GM19397 (cell line): ENCODE data around the gene CDYL.
A peak's percentile ranks its signal among the peaks of the same experiment; 100 is the strongest.

Source experiments
- ATAC-seq: cut with Tn5 transposase; IDR thresholded peaks from one replicate; pipeline ENCODE4 v1.9.1; 2021; ENCODE audit warnings: mild to moderate bottlenecking, moderate library complexity; ENCODE audit not compliant: unreplicated experiment

Gene CDYL

GRCh38 chr6:4802312-4802935 lies 26.2 kb downstream of the CDYL start:
- peak; percentile 65 for ATAC-seq

GRCh38 chr6:4803343-4803744 lies 27.1 kb downstream of the CDYL start:
- ATAC-seq: no peak

- ATAC-seq: no peak
Measured at GRCh38 chr6:4804095-4804494, 27.9 kb downstream of the CDYL start.

- no peak for ATAC-seq
Measured at GRCh38 chr6:4805553-4806336, 29.5 kb downstream of the CDYL start.

- no peak for ATAC-seq
Measured at GRCh38 chr6:4806337-4806725, 30.1 kb downstream of the CDYL start.

GRCh38 chr6:4806791-4807190 lies 30.6 kb downstream of the CDYL start:
- ATAC-seq: no peak

- no peak for ATAC-seq
Measured at GRCh38 chr6:4808396-4808795, 32.2 kb downstream of the CDYL start.

GRCh38 chr6:4809999-4810918 lies 34.1 kb downstream of the CDYL start:
- ATAC-seq: no peak

GRCh38 chr6:4812068-4812467 lies 35.9 kb downstream of the CDYL start:
- ATAC-seq: no peak

- no peak for ATAC-seq
Measured at GRCh38 chr6:4813055-4813454, 36.9 kb downstream of the CDYL start.

- ATAC-seq: no peak
Measured at GRCh38 chr6:4814212-4814611, 38.0 kb downstream of the CDYL start.

GRCh38 chr6:4814987-4815386 lies 38.8 kb downstream of the CDYL start:
- ATAC-seq: no peak

GRCh38 chr6:4815584-4815983 lies 39.4 kb downstream of the CDYL start:
- ATAC-seq: no peak

- ATAC-seq: no peak
Measured at GRCh38 chr6:4816904-4817303, 40.7 kb downstream of the CDYL start.

GRCh38 chr6:4817551-4817950 lies 41.3 kb downstream of the CDYL start:
- ATAC-seq: no peak

GRCh38 chr6:4818272-4818938 lies 42.2 kb downstream of the CDYL start:
- ATAC-seq: no peak

GRCh38 chr6:4819706-4820283 lies 43.6 kb downstream of the CDYL start:
- no peak for ATAC-seq

- ATAC-seq: no peak
Measured at GRCh38 chr6:4820704-4821276, 44.6 kb downstream of the CDYL start.

- ATAC-seq: no peak
Measured at GRCh38 chr6:4822476-4822875, 46.3 kb downstream of the CDYL start.

GRCh38 chr6:4828187-4828698 lies 52.0 kb downstream of the CDYL start:
- ATAC-seq: no peak
